ENCODE results near the gene ATP6V0E2. TPM values are rescaled to one million over a fixed set of nuclear protein-coding genes. Genes with fewer than 3 reads are reported as not detected.

Gene ATP6V0E2
- total RNA-seq, 1 donor from 2014 or later = 27.1 TPM

DNA sequence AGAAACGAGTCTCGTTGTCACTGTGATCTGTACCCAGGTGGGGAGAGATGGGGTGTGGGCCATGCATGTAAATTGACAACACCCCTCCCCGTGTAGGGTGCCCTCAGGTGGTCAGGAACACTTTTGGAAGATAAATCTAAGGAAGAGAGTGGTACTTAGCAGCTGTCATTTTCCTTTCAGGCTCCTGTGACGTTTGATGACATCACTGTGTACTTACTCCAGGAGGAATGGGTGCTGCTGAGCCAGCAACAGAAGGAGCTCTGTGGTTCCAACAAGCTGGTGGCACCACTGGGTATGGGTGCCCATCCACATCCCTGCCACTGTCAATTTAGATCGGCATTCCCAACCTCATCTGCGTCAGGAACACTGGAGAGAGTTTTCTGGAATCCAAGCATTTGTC, 29.3 kb upstream of the ATP6V0E2 start:
- TF ChIP-seq, protein P1, sequence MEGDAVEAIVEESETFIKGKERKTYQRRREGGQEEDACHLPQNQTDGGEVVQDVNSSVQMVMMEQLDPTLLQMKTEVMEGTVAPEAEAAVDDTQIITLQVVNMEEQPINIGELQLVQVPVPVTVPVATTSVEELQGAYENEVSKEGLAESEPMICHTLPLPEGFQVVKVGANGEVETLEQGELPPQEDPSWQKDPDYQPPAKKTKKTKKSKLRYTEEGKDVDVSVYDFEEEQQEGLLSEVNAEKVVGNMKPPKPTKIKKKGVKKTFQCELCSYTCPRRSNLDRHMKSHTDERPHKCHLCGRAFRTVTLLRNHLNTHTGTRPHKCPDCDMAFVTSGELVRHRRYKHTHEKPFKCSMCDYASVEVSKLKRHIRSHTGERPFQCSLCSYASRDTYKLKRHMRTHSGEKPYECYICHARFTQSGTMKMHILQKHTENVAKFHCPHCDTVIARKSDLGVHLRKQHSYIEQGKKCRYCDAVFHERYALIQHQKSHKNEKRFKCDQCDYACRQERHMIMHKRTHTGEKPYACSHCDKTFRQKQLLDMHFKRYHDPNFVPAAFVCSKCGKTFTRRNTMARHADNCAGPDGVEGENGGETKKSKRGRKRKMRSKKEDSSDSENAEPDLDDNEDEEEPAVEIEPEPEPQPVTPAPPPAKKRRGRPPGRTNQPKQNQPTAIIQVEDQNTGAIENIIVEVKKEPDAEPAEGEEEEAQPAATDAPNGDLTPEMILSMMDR (IDR thresholded peaks at IDR 0.05) = no peak
- H3K36me3 Mint-ChIP-seq (ENCODE audit: unreplicated experiment) = peaks cover 14% of the 10 kb centered on the region
- H3K9me3 Mint-ChIP-seq (ENCODE audit: unreplicated experiment) = no peaks in the 10 kb centered on the region

DNA sequence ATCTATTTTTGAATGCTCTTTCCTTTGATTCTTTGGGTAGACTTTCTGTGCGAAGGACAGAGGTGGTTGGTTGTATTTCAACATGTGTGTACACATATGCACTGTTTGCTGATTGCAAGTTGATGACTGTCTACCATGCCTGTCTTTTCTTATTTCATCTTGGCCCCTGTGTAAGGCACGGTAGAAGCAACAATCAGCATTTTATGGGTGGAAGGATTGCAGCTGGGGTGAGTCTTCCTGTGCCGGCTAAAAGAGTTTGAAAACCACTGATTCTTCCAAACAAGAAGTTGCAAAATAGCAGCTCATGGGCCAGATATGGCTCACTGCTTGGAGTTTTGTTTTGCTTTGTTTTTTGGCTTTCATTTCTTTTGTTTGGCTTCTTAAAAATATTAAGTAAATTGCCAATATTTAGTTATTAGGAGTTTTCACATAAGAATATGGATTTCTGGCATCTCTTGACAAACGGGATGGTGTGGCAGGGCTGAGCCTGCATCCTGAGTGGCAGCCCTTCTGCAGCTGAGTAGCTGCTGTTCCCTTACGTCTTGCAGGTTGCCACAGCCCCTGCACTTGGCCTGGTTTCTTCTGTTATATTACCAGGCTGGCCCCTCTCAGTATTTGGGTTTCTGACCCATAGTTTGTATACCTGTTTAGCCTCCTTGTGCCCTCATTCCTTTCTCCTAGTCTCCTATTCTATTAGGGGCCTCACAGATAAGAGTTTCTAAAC, 28.4 kb upstream of the ATP6V0E2 start:
- no peak overlapping the region for H3K4me3 Mint-ChIP-seq (ENCODE audit: unreplicated experiment)
- peaks cover 16% of the 10 kb centered on the region for H3K36me3 Mint-ChIP-seq (ENCODE audit: unreplicated experiment)
- H3K27me3 Mint-ChIP-seq (ENCODE audit: unreplicated experiment) = no peaks in the 10 kb centered on the region
- H3K27ac Mint-ChIP-seq (ENCODE audit: unreplicated experiment) = no peak overlapping the region
- DNase-seq (ENCODE audit: extremely low spot score, unreplicated experiment) = no peak
- H3K4me1 Mint-ChIP-seq (ENCODE audit: unreplicated experiment) = peaks cover under 1% of the 10 kb centered on the region
- no peaks in the 10 kb centered on the region for H3K9me3 Mint-ChIP-seq (ENCODE audit: unreplicated experiment)
- TF ChIP-seq, protein P1 (IDR thresholded peaks at IDR 0.05) = no peak

More for the DNA sequence above, 29.3 kb upstream of the ATP6V0E2 start:
- H3K4me3 Mint-ChIP-seq (ENCODE audit: unreplicated experiment) = no peak overlapping the region
- no peaks in the 10 kb centered on the region for H3K27me3 Mint-ChIP-seq (ENCODE audit: unreplicated experiment)
- no peak overlapping the region for H3K27ac Mint-ChIP-seq (ENCODE audit: unreplicated experiment)
- peaks cover 6% of the 10 kb centered on the region for H3K4me1 Mint-ChIP-seq (ENCODE audit: unreplicated experiment)
- no peak for DNase-seq (ENCODE audit: extremely low spot score, unreplicated experiment)

DNA sequence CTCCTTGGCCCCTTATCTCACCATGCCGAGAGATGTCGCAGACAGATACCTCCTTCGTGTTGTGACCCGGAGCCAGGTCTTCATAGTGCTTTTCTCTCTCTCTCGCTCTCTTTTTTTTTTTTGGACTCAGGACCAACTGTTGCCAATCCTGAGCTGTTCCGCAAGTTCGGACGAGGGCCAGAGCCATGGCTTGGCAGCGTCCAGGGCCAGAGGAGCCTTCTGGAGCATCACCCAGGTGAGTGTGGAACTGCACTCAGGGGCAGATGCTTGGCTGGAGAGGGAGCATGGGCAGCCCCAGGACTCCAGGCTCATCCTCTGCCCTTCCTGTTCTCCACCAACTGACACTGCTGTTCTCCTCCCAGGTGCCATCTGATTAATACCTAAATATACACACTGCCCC, 27.7 kb upstream of the ATP6V0E2 start:
- TF ChIP-seq, protein P1 (IDR thresholded peaks at IDR 0.05) = no peak
- DNase-seq (ENCODE audit: extremely low spot score, unreplicated experiment) = no peak
- Mint-ChIP-seq H3K4me1 (ENCODE audit: unreplicated experiment) (no peaks in the 10 kb centered on the region), H3K27ac (ENCODE audit: unreplicated experiment) (no peak overlapping the region), H3K36me3 (ENCODE audit: unreplicated experiment) (peaks cover 18% of the 10 kb centered on the region), H3K9me3 (ENCODE audit: unreplicated experiment) (no peaks in the 10 kb centered on the region), H3K4me3 (ENCODE audit: unreplicated experiment) (no peak overlapping the region), H3K27me3 (ENCODE audit: unreplicated experiment) (no peaks in the 10 kb centered on the region)

DNA sequence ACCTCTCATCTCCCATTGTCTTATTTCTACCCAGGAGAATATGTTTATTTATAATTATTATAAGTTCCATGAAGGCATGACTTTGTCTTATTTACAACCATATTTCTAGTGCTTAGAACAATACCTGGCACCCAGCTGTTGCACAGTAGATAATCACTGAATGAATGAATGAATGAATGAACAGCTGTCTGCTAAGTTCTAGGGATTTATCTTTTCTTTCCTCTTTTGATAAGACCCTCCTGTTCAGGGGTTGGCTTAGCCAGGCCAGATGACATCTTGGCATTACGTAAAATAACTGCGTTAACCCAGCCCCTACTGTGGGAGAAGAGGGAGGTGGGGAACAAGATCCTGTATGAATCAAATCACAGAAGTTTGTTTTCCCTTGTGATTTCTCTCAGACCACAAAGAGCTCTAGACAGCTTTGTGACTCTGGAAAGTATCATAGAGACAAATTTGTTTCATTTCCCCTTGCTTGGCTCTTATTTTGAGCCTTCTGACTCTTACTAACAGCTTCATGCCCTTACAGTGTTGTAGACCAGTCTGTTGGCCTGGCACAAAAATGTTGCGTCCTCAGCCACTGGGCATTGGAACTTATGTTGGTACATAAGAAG, 27.2 kb upstream of the ATP6V0E2 start:
- H3K27me3 Mint-ChIP-seq (ENCODE audit: unreplicated experiment) = no peaks in the 10 kb centered on the region
- peaks cover 18% of the 10 kb centered on the region for H3K36me3 Mint-ChIP-seq (ENCODE audit: unreplicated experiment)
- no peaks in the 10 kb centered on the region for H3K9me3 Mint-ChIP-seq (ENCODE audit: unreplicated experiment)
- TF ChIP-seq, protein P1 (IDR thresholded peaks at IDR 0.05) = no peak
- H3K4me1 Mint-ChIP-seq (ENCODE audit: unreplicated experiment) = no peaks in the 10 kb centered on the region
- DNase-seq (ENCODE audit: extremely low spot score, unreplicated experiment) = no peak
- no peak overlapping the region for H3K27ac Mint-ChIP-seq (ENCODE audit: unreplicated experiment)
- no peak overlapping the region for H3K4me3 Mint-ChIP-seq (ENCODE audit: unreplicated experiment)

DNA sequence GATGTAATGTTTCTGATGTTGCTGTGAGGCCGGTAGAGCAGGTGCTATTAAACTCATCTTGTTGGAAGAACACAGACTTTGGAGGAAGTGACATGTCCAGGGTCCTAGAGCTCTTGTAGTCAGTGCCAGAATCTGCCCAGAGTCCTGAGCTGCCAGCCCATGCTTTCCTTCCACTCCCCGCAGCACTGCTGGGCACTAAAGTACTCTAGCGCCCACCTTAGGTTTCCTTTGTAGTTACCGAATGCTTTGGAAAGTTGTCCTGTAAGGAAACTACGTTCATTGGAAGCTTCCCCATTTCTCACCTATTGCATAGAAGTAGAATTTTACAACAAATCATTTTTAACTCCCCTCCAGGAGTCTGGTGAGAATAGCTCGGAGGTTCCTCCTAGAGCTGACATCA, 24.6 kb upstream of the ATP6V0E2 start:
- H3K27me3 Mint-ChIP-seq (ENCODE audit: unreplicated experiment) = no peaks in the 10 kb centered on the region
- no peaks in the 10 kb centered on the region for H3K9me3 Mint-ChIP-seq (ENCODE audit: unreplicated experiment)
- peaks cover 20% of the 10 kb centered on the region for H3K36me3 Mint-ChIP-seq (ENCODE audit: unreplicated experiment)
- peaks cover 5% of the 10 kb centered on the region for H3K4me1 Mint-ChIP-seq (ENCODE audit: unreplicated experiment)
- H3K4me3 Mint-ChIP-seq (ENCODE audit: unreplicated experiment) = no peak overlapping the region
- no peak overlapping the region for H3K27ac Mint-ChIP-seq (ENCODE audit: unreplicated experiment)
- no peak for DNase-seq (ENCODE audit: extremely low spot score, unreplicated experiment)
- TF ChIP-seq, protein P1 (IDR thresholded peaks at IDR 0.05) = no peak

Data from osteocyte (in vitro differentiated cells).